ES-I3 (cell line): ENCODE results near the gene AGAP1.

Experiments
- H3K36me3 ChIP-seq: 2 replicates; pipeline ENCODE4 v1.6.1; 2013; ENCODE audit warnings: mild to moderate bottlenecking, low read length, control low read depth, moderate library complexity; ENCODE audit not compliant: insufficient read depth
- H3K4me1 ChIP-seq: 2 replicates; pipeline ENCODE4 v1.6.1; 2013; ENCODE audit warnings: mild to moderate bottlenecking, control low read depth, low read length; ENCODE audit not compliant: insufficient read depth
- H3K9ac ChIP-seq: 2 replicates; pipeline ENCODE4 v1.6.1; 2013; ENCODE audit warnings: low read depth, mild to moderate bottlenecking, low read length, moderate library complexity
- H3K9me3 ChIP-seq: 2 replicates; pipeline ENCODE4 v1.6.1; 2013; ENCODE audit warnings: mild to moderate bottlenecking, low read length, moderate library complexity; ENCODE audit not compliant: control insufficient read depth, insufficient read depth

The AGAP1 gene

GRCh38 chr2:235690082-235690808, 196.4 kb downstream of the AGAP1 start:
- no peak overlapping the region for H3K9ac ChIP-seq
- H3K36me3 ChIP-seq: no peaks in the 10 kb centered on the region
- H3K4me1 ChIP-seq: peaks cover 11% of the 10 kb centered on the region; the same call in 1 of the 2 replicates
- H3K9me3 ChIP-seq: no peaks in the 10 kb centered on the region

- H3K36me3 ChIP-seq: no peaks in the 10 kb centered on the region
- H3K9me3 ChIP-seq: no peaks in the 10 kb centered on the region
- H3K4me1 ChIP-seq: peaks cover 13% of the 10 kb centered on the region; the same call in 1 of the 2 replicates
Measured at GRCh38 chr2:235690809-235691450, 197.1 kb downstream of the AGAP1 start.

GRCh38 chr2:235692076-235692475, 198.2 kb downstream of the AGAP1 start:
- no peaks in the 10 kb centered on the region; the same call in 1 of the 2 replicates for H3K36me3 ChIP-seq
- peaks cover 13% of the 10 kb centered on the region; the same call in 1 of the 2 replicates for H3K4me1 ChIP-seq

More at GRCh38 chr2:235690809-235691450, 197.1 kb downstream of the AGAP1 start:
- H3K9ac ChIP-seq: no peak overlapping the region

GRCh38 chr2:235692671-235693171, 198.9 kb downstream of the AGAP1 start:
- Histone ChIP-seq H3K9ac (no peak overlapping the region), H3K4me1 (peaks cover 13% of the 10 kb centered on the region; the same call in 1 of the 2 replicates), H3K36me3 (no peaks in the 10 kb centered on the region; the same call in 1 of the 2 replicates), H3K9me3 (no peaks in the 10 kb centered on the region; the same call in 1 of the 2 replicates)

More at GRCh38 chr2:235692076-235692475, 198.2 kb downstream of the AGAP1 start:
- H3K9ac ChIP-seq: no peak overlapping the region
- no peaks in the 10 kb centered on the region for H3K9me3 ChIP-seq

GRCh38 chr2:235693279-235693678, 199.4 kb downstream of the AGAP1 start:
- Histone ChIP-seq H3K9me3 (no peaks in the 10 kb centered on the region; the same call in 1 of the 2 replicates), H3K9ac (no peak overlapping the region), H3K4me1 (peaks cover 13% of the 10 kb centered on the region; the same call in 1 of the 2 replicates), H3K36me3 (no peaks in the 10 kb centered on the region; the same call in 1 of the 2 replicates)

- no peaks in the 10 kb centered on the region; the same call in 1 of the 2 replicates for H3K9me3 ChIP-seq
- H3K9ac ChIP-seq: no peak overlapping the region
- peaks cover 23% of the 10 kb centered on the region; the same call in 1 of the 2 replicates for H3K4me1 ChIP-seq
- no peaks in the 10 kb centered on the region; the same call in 1 of the 2 replicates for H3K36me3 ChIP-seq
Measured at GRCh38 chr2:235694721-235695601, 201.1 kb downstream of the AGAP1 start.

- no peaks in the 10 kb centered on the region; the same call in 1 of the 2 replicates for H3K36me3 ChIP-seq
- no peaks in the 10 kb centered on the region; the same call in 1 of the 2 replicates for H3K9me3 ChIP-seq
- peaks cover 25% of the 10 kb centered on the region; the same call in 1 of the 2 replicates for H3K4me1 ChIP-seq
- no peak overlapping the region for H3K9ac ChIP-seq
Measured at GRCh38 chr2:235695602-235695895, 201.7 kb downstream of the AGAP1 start.

- Histone ChIP-seq H3K9ac (no peak overlapping the region), H3K9me3 (no peaks in the 10 kb centered on the region; the same call in 1 of the 2 replicates), H3K4me1 (peaks cover 22% of the 10 kb centered on the region; the same call in 1 of the 2 replicates), H3K36me3 (no peaks in the 10 kb centered on the region; the same call in 1 of the 2 replicates)
Measured at GRCh38 chr2:235697041-235697440, 203.2 kb downstream of the AGAP1 start.

- no peaks in the 10 kb centered on the region; the same call in 1 of the 2 replicates for H3K9me3 ChIP-seq
- no peaks in the 10 kb centered on the region; the same call in 1 of the 2 replicates for H3K36me3 ChIP-seq
- no peak overlapping the region for H3K9ac ChIP-seq
- H3K4me1 ChIP-seq: peaks cover 30% of the 10 kb centered on the region; the same call in 1 of the 2 replicates
Measured at GRCh38 chr2:235698028-235698427, 204.2 kb downstream of the AGAP1 start.

- Histone ChIP-seq H3K36me3 (no peaks in the 10 kb centered on the region; the same call in 1 of the 2 replicates), H3K9ac (no peak overlapping the region), H3K9me3 (no peaks in the 10 kb centered on the region; the same call in 1 of the 2 replicates), H3K4me1 (peaks cover 34% of the 10 kb centered on the region; the same call in 1 of the 2 replicates)
Measured at GRCh38 chr2:235698491-235698890, 204.6 kb downstream of the AGAP1 start.

GRCh38 chr2:235699576-235699975, 205.7 kb downstream of the AGAP1 start:
- Histone ChIP-seq H3K9ac (no peak overlapping the region), H3K36me3 (no peaks in the 10 kb centered on the region; the same call in 1 of the 2 replicates), H3K9me3 (no peaks in the 10 kb centered on the region; the same call in 1 of the 2 replicates), H3K4me1 (peaks cover 38% of the 10 kb centered on the region; the same call in 1 of the 2 replicates)

GRCh38 chr2:235701206-235701981, 207.6 kb downstream of the AGAP1 start:
- Histone ChIP-seq H3K9me3 (no peaks in the 10 kb centered on the region; the same call in 1 of the 2 replicates), H3K9ac (no peak overlapping the region), H3K36me3 (no peaks in the 10 kb centered on the region), H3K4me1 (peaks cover 31% of the 10 kb centered on the region; the same call in 1 of the 2 replicates)

GRCh38 chr2:235702186-235702585, 208.3 kb downstream of the AGAP1 start:
- no peaks in the 10 kb centered on the region; the same call in 1 of the 2 replicates for H3K9me3 ChIP-seq
- no peaks in the 10 kb centered on the region for H3K36me3 ChIP-seq
- H3K4me1 ChIP-seq: peaks cover 31% of the 10 kb centered on the region; the same call in 1 of the 2 replicates
- no peak overlapping the region for H3K9ac ChIP-seq
